HG03442 (cell line): Measurements from ENCODE around the gene TLX2.

Experiments
- ATAC-seq: cut with Tn5 transposase; IDR thresholded peaks from one replicate; pipeline ENCODE4 v1.9.1; 2021; ENCODE audit warnings: mild to moderate bottlenecking, moderate library complexity; ENCODE audit not compliant: unreplicated experiment

Gene TLX2

GRCh38 chr2:74511104-74511989, 2.9 kb upstream of the TLX2 start:
- no peak for ATAC-seq

GRCh38 chr2:74512744-74513604, 1.3 kb upstream of the TLX2 start:
- no peak for ATAC-seq

GRCh38 chr2:74513605-74514367, 464 bp upstream of the TLX2 start:
- no peak for ATAC-seq

GRCh38 chr2:74515271-74515980, 1.2 kb downstream of the TLX2 start:
- ATAC-seq: peak; percentile 5

GRCh38 chr2:74515981-74516633, 1.9 kb downstream of the TLX2 start:
- peak; percentile 57 for ATAC-seq

GRCh38 chr2:74516650-74517049, 2.4 kb downstream of the TLX2 start:
- no peak for ATAC-seq

GRCh38 chr2:74522516-74522915, 8.3 kb downstream of the TLX2 start:
- ATAC-seq: no peak

- ATAC-seq: no peak
These were observed 9.8 kb downstream of the TLX2 start for GRCh38 chr2:74524005-74524404.

GRCh38 chr2:74524955-74525716, 10.9 kb downstream of the TLX2 start:
- ATAC-seq: no peak

- no peak for ATAC-seq
These were observed 11.7 kb downstream of the TLX2 start, which contains the start of gene DQX1 for GRCh38 chr2:74525717-74526648. Gene DQX1 (minus strand): TSS chr2:74526231. CDS start chr2:74525729, 502 bp downstream.

GRCh38 chr2:74526649-74527230, 12.5 kb downstream of the TLX2 start:
- no peak for ATAC-seq

- ATAC-seq: no peak
These were observed 13.5 kb downstream of the TLX2 start for GRCh38 chr2:74527741-74528140.

GRCh38 chr2:74528600-74529356, 14.5 kb downstream of the TLX2 start:
- ATAC-seq: peak; percentile 5

GRCh38 chr2:74529357-74530238, 15.3 kb downstream of the TLX2 start, which contains the start of the genes AUP1 and HTRA2:
Gene AUP1 (minus strand): TSS chr2:74529706. CDS start chr2:74529629, 77 bp downstream.
Gene HTRA2 (plus strand): TSS chr2:74529933. CDS start chr2:74530007, 74 bp downstream.
- ATAC-seq: peak; percentile 78
